GM18511 (cell line): ENCODE data around the gene PTCHD4.

Experiments
- ATAC-seq: cut with Tn5 transposase; IDR thresholded peaks from one replicate; pipeline ENCODE4 v1.9.1; 2021; ENCODE audit warnings: mild to moderate bottlenecking, moderate library complexity; ENCODE audit not compliant: unreplicated experiment

PTCHD4 gene

GRCh38 chr6:48061265-48061990 is 49.6 kb downstream of the PTCHD4 start:
- no peak for ATAC-seq
